AG04449 (cell line): ENCODE data around the gene WTAP.
A peak's percentile ranks its signal among the peaks of the same experiment; 100 is the strongest.
"Not testable (repeated sequence)": the region's sequence is repeated elsewhere in the genome, so short reads cannot be mapped to it uniquely, and the experiment has no call there.

Experiments used
- CTCF ChIA-PET: fragments of 350-600 bp; formaldehyde crosslinking; extraction: SDS; loops from one replicate; lab custom pipeline; 2021; ENCODE audit warnings: antibody characterized with exemption; lab: Yijun Ruan, JAX
- POLR2A ChIA-PET: fragments of 400-600, 350-600 bp; formaldehyde crosslinking; extraction: SDS; loops from one replicate; lab custom pipeline; 2020; ENCODE audit warnings: antibody characterized with exemption, inconsistent platforms; lab: Yijun Ruan, JAX
- DNase-seq: peaks from one replicate; pipeline ENCODE4 v3.0.0-alpha.2; 2010; ENCODE audit warnings: low read depth, low spot score
- H3K4me3 ChIP-seq: 2 replicates; pipeline ENCODE4 v1.5.1; 2011; ENCODE audit warnings: low read depth, mild to moderate bottlenecking, control low read depth, low read length
- CTCF ChIP-seq: IDR thresholded peaks from one replicate; pipeline ENCODE4 v1.5.1; 2011; ENCODE audit warnings: mild to moderate bottlenecking, moderate library complexity, low read length, control low read depth, inconsistent platforms; ENCODE audit not compliant: insufficient read depth; ENCODE audit errors: missing control alignments

Gene WTAP

GRCh38 chr6:159716247-159717096, 10.8 kb upstream of the WTAP start:
- no peak for TF ChIP-seq CTCF
- peak; percentile 97 for DNase-seq
- ChIA-PET POLR2A (interaction anchor here (1.0 kb wide), 2 partner anchors 10 to 73 kb away, joined by 3 to 5 read pairs; partner anchors contain the start of genes TCP1 and WTAP), CTCF (interaction anchor here (0.9 to 2.8 kb wide), 5 partner anchors 9 to 212 kb away, joined by 4 to 14 read pairs (median 9); partner anchors contain the start of gene SOD2)
- no peak overlapping the region for H3K4me3 ChIP-seq

- ChIA-PET CTCF (interaction anchor here (0.9 to 2.8 kb wide), 4 partner anchors 19 to 255 kb away, joined by 3 to 14 read pairs (median 8); partner anchors contain the start of gene SOD2), POLR2A (interaction anchor here (1.0 kb wide), 1 partner anchor 16 kb away, joined by 3 read pairs; no protein-coding TSS in a partner anchor)
- no peak overlapping the region for H3K4me3 ChIP-seq
- TF ChIP-seq CTCF = no peak
- no peak for DNase-seq
Measured at GRCh38 chr6:159718634-159719033, 8.7 kb upstream of the WTAP start.

GRCh38 chr6:159719287-159719686, 8.0 kb upstream of the WTAP start:
- no peak overlapping the region for H3K4me3 ChIP-seq
- ChIA-PET POLR2A (no interaction called here), CTCF (interaction anchor here (0.9 to 2.8 kb wide), 8 partner anchors 10 to 255 kb away, joined by 4 to 14 read pairs (median 6); partner anchors contain the start of gene SOD2)
- DNase-seq = no peak
- TF ChIP-seq CTCF = no peak

GRCh38 chr6:159720708-159721107, 6.6 kb upstream of the WTAP start:
- ChIA-PET CTCF (interaction anchor here (0.7 to 1.9 kb wide), 19 partner anchors 9 to 735 kb away, joined by 3 to 13 read pairs (median 4); partner anchors contain the start of genes MRPL18 and TCP1), POLR2A (interaction anchor here (0.8 kb wide), 1 partner anchor 69 kb away, joined by 3 read pairs; the partner anchor contains the start of gene TCP1)
- no peak for DNase-seq
- no peak overlapping the region for H3K4me3 ChIP-seq
- TF ChIP-seq CTCF = peak; percentile 18

GRCh38 chr6:159721981-159722380, 5.3 kb upstream of the WTAP start:
- H3K4me3 ChIP-seq, POLR2A ChIA-PET, DNase-seq: not testable (repeated sequence)
- CTCF ChIA-PET = interaction anchor here (1.1 to 1.6 kb wide), 2 partner anchors 20 to 141 kb away, joined by 3 to 4 read pairs; no protein-coding TSS in a partner anchor

- no peak for DNase-seq
- H3K4me3 ChIP-seq = no peak overlapping the region
- POLR2A ChIA-PET = interaction anchor here (1.2 kb wide), 1 partner anchor 29 kb away, joined by 3 read pairs; the partner anchor contains the start of gene SOD2
- no peak for TF ChIP-seq CTCF
- CTCF ChIA-PET = no interaction called here
Measured at GRCh38 chr6:159722655-159723054, 4.7 kb upstream of the WTAP start.
